Raji (cell line): ENCODE results near the gene SMDT1.
A peak's percentile ranks its signal among the peaks of the same experiment; 100 is the strongest.

Source experiments
- POLR2A ChIP-seq: IDR thresholded peaks from 2 replicates; pipeline ENCODE4 v1.6.1; 2011; ENCODE audit warnings: low read depth, low read length, control low read depth; ENCODE audit not compliant: insufficient read depth

SMDT1 gene

DNA sequence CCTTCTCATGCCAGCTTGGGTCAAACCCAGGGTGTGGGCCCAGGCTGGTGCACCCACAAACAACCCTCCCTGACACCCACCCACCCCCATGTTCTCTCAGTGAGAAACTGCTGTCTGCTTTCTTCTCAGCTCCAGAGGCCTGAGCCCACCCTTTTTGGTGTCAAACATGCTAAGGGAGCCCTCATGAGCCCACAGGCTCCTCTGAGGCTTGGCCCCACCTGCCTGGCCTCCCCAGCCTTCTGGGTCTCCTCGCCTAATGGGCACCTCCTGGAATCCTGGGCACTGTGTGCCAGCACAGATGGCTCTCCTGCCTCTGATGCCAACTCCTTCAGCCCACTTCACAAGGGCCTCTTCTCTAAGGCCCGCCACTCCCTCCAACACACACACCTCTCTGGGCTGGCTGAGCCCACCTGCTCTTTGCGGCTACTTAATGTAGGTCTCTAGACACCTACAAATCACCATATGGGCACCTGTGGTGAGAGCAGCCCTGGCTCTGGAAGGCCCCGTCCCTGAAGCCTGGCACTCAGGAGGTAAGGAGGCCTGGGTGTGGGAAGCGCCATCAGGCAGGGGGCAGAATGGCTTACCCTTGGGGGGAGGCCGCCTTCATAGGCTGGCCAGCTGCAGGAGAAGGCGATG is 13.3 kb upstream of the SMDT1 start:
- TF ChIP-seq POLR2A = no peak

DNA sequence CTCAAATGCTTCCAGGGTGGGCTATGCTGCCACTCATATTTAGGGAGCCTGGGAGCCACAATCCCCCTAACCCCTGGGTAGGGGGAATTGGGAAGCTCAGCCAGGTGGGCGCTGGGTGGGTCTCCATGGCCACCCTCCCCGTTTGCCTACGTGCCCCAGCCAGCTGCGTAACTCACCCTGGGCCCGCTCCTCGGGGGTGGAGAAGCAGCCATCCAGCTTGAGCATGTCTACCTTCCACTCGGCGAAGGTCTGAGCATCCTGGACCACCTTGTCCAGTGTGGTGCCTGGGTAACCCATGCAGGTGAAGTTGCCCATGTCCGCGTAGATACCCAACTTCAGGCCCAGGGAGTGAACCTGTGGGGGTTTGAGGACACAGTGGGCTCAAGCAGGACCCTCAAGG is 12.6 kb upstream of the SMDT1 start:
- TF ChIP-seq POLR2A = no peak

DNA sequence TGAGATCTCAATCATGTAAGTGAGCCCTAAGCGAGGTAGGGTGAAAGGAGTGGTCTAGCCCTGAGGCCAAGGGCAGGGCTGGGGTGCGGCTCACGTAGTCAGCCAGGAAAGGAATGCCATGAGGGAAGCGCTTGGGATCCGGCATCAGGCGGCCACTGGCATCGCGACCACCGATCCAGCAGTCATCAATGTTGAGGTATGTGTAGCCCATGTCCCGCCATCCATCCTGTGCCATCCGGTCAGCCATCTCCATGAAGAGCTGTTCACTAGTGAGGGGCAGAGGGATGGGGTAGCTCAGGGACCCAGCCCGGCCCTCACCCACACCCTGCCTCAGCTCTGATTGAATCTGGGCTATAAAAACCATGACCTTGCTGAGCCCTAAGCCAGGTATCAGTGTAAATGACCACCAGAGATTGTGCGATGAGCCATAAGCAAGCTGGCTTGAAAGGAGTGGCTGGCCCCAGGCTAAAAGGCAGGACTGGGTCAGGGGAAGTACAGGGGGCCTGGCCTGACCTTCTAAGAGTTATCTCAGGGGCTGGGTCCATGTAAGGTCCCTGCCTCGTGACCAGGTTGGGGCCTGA is 11.7 kb upstream of the SMDT1 start:
- TF ChIP-seq POLR2A = no peak

DNA sequence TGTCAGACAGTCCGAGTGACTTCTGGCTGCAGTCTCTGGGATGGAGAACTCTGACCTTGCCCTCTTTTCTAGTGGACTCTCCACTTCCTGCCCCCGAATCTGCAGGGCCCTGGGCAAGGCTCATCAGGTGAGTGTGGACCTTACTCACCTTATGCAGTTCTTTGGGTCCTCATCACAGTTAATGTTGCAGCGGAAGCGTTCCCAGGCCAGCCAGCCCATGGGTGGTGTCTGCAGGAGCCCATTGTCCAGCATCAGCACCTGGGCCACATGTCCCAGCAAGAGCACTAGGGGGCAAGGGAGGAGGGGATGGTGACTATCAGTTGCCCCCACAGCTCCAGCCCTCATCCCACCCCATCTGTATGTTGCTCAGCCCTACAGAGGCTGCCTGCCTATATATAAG is 11.2 kb upstream of the SMDT1 start:
- TF ChIP-seq POLR2A = no peak

DNA sequence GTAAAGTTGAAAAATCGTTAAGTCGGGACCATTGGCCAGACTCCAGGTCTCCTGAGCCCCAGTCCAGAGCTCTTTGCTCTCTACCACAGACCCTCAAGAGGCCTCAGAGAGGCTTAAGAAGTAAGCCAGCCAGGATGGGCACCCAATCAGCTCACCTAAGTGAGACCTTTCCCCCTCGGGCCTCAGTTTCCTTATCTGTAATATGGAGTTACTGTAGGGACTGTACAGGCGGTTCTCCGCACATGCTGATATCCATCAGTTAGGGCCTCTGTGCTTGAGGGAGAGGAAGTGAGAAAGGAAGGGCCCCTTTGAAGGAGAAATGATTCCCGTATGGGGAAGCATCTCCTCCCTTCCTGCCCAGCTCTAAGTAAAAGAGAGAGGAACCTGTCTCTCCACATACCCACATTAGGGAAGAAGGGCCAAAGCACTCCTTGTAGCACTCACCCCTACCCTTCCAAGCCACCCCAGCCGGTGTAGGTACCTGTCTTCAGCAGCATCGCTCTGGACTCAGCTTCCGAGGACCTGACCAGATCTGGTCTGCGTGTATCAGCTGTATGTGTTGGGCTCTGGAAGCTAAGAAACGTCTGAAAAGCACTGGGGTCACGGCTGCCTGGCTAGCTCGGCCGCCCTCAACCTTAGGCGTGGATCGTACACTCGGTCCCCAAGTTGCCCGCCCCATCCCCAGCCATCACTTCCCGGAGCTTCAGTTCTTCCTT is 9.5 kb upstream of the SMDT1 start:
- TF ChIP-seq POLR2A = no peak

DNA sequence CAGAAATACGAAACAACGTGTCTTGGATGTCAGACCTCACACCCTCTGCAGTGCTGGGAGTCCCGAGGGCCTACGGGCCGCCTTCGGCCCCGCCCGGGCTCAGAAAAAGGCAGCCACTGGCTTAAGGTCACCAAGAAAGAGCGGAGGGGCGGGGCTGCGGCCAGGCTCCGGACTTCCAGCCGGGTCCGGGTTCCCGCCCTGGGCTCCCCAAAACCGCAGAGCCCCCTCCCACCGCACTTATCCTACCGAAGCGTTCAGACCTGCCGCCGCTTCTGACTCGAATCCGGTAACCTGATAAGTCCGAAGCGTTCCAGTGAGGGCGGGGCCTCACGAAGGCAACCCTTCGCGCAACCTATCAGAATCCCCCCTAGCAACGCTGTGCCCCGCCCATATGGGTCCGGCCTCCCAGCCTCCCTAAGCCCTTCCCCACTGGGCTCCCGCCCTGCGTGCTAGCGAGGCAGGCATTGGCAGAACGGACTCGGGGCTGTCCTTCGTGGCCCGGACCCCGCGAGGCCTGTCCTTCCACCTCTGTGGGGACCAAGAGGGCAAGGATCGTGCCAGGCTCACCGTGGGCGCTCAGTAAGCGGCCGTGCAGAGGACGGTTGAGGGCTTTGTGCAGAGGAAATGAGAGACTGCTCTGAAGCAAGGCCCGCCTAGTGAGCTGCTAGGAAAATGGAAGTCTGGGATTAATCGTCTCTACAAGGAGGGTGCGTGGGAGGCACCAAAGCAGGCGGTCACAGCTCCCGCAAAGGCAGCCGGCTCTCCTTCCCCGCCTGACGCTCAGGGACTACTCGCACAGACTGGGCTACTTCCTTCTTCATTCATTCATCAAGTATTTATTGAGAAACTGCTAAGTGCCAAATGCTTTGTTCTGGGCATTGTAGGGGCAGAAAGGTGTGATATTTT is 8.7 kb upstream of the SMDT1 start, which contains the start of gene NAGA:
Gene NAGA, minus strand, starts transcription at position 296 of the 906 bp plus-strand sequence. CDS start 515 bp downstream, outside the sequence.
- peak; percentile 81 for TF ChIP-seq POLR2A

DNA sequence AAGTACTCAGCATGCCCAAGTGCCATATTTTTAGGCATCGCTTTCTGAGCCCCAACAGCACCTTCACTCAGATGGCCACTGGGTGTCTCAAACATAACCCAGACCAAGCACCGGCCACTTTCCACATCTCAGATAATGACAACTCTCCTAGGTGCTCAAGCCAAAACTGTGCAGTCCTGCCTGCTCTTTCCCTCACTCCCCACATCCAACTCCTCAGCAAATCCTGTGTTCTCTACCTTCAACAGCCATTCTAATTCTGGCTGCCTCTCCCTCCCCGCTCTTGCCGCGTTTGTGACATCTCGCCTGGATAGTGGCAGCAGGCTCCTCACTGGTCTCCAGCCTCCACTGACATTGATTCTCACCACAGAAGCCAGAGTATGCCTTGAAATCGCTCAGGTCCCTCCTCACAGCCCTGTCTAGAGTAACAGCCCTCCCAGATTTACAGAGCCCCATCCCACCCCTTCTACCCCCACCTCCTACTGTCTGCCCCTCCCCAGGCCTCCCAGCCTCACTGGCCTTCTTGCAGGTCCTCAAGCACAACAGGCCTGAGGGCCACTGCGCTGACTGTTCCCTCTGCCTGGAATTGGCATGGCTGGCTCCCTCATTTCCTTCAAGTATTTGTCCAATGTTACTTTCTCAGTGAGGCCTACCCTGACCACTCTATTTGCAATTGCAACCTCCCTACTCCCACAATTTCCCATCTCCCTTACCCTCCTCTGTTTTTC is 6.7 kb upstream of the SMDT1 start:
- no peak for TF ChIP-seq POLR2A

DNA sequence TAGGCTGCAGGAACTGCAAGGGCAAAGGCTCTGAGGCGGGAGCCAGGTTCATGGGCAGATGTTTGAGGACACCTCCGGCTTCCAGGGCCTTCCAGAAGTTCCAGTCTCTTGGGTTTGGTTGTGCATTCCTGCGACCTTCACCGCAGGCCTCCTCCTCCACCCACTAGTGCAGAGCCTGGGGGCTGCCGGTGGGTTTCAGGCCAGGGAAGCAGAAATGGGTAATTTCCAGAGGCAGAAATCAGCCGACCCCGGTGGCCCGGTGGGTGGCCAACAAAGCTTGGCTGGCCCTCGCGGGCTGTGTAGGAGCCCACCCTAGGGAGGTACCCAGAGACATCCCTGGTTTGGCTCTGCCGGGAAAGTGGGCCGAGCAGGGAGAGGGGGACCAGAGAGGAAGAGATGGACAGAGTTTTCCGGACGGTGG is 5.9 kb upstream of the SMDT1 start:
- TF ChIP-seq POLR2A = no peak

DNA sequence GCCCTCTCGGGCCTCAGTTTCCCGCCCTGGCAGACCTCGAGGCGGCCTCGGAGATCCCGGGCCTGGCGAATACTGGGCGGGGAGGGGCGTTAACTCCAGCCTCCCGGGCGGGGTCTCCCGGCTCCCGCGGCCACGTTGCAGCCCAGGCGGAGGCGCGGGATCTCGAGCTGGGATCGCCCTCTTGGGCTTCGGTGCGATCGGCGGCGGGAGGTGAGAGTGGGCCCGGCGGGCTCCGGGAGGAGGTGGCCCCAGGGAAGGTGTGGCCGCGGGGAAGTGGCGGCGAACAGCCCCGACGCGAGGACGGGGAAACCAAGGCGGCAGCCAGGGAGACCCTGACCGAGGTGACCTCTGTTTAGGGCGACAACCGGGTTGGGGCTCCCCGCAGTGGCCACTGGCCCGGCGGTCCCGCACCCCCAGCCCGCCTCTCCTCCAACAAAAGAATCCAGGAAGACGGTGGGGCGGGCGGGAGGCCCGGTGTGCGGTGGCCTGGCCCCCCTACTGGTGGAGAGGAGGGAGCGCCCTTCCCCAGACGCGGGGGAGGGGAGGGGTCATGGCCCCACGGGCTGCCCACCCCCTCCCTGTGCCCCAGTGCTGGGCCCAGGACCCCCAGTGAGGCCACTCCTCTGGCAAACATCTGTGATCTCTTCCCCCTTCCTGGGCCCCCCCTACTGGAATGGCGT is 5.2 kb upstream of the SMDT1 start, which contains the start of gene PHETA2:
Gene PHETA2, plus strand, starts transcription at position 117 of the 680 bp plus-strand sequence. CDS start 3,046 bp downstream, outside the sequence.
- no peak for TF ChIP-seq POLR2A

DNA sequence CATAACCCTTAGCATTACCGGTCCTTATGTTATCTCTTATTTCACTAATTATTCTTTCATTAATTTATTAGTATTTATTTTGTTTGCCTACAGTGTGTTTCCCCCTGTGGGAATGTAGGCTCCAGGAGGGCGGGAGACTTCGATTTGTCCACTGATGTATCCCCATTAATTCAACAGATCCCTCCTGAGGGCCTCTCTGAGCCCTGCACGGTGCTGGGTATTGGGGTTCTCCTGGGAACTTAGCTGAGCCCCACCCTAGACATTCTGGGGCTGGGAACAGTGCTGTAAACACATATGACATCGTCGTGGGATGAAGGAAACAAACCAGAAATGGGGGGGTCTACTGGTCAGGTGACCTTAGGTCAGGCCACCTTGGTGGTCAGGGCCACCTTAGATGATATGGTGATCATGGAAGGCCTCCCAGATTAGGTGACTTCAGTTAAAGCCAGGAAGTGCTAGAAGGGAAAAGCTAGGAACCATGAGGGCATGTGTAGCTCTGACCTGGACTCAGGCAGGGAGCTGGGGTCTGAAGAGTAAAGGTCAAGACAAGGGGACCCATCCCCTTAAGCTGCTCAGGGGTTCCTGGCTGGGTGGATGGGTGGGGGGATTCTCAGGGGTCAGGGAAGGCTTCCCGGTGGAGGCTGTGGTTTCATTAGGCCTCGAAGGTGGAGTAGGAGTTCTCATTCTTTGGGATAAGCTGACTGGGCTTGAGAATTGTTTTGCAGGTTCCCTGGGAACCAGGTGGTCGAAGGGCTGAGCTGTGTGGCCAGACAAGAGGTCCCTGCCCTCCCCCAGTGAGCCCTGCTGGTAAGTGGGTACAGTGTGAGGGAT is 4.4 kb upstream of the SMDT1 start:
- no peak for TF ChIP-seq POLR2A

DNA sequence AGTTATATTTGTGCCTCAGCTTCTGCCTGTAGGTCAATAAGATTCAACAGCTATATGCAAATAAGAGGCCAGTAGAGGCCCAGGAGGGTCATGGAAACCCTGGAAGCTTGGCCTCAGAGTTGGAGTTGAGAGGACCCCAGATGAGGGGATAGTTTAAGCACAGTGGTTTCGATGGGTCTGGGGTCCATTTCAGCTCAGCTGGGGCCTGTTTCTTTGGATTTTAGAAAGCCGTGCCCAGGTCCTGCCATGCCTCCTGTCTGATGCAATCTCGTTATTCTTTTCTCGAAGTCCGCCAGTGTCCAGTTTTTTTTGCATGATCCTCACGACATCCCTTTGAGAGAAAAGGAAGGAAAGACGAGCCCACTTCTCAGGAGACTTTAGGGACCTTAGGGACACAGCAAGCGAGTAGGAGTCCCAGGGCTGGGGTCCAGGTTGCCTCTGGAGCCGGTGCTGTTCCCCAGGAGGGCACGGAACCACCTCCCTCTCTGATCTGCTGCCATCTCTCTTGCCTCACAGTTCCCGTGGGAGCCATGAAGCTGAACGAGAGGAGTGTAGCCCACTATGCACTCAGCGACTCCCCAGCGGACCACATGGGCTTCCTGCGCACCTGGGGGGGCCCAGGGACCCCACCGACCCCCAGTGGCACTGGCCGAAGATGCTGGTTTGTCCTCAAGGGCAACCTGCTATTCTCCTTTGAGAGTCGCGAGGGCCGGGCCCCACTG is 2.6 kb upstream of the SMDT1 start:
- TF ChIP-seq POLR2A = no peak

DNA sequence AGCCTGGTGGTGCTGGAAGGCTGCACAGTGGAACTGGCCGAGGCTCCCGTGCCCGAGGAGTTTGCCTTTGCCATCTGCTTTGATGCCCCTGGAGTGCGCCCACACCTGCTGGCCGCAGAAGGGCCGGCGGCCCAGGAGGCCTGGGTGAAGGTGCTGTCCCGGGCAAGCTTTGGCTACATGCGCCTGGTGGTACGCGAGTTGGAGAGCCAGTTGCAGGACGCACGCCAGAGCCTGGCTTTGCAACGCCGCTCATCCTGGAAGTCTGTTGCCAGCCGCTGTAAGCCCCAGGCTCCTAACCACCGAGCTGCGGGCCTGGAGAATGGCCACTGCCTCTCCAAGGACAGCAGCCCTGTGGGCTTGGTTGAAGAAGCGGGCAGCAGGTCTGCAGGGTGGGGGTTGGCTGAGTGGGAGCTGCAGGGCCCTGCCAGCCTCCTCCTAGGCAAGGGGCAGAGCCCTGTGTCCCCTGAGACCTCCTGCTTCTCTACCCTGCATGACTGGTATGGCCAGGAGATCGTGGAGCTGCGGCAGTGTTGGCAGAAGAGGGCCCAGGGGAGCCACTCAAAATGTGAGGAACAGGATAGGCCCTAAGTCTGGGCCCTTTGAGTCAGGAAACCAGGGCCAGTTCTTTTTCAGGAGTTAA is 1.9 kb upstream of the SMDT1 start:
- no peak for TF ChIP-seq POLR2A
